GM10847 (cell line): ENCODE data around the gene ALDH1A1.

Experiments
- POLR2A ChIP-seq: IDR thresholded peaks from 2 replicates; pipeline ENCODE4 v1.6.1; 2011; ENCODE audit not compliant: insufficient read length; ENCODE audit errors: extremely low read depth

The ALDH1A1 gene

DNA sequence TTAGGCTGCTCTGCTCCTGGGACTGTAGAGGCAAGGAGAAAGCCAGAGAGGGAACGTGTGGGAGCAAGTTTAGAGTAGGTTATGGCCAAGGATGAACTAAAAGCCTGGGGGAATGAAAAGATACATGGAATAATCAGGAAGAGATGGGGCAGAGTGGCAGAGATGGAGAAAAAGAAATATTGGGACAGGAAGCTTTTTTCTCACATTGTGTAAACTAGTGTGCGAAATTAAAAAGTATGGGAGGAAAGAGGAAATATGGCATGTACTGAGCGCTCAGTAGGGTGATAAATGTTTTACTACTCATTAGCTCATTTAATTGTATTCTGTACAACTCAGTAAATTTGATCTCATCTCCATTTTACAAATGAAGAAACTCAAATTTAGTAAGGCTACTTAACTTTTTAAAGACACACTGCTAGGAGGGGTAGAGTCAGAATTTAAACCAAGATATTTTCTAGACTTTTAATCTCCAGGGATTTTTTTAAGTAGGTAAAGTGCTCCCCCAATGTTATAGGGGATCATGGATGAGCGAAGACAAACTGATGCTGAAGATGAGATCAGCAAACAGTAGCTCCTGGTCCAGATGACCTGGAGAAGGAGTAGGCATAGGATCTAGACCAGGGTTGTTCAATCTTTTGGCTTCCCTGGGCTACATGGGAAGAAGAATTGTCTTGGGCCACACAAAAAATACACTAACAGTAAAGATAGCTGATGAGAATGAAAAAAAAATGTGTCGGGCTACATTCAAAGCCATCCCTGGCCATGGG is 30.8 kb downstream of the ALDH1A1 start:
- no peak for TF ChIP-seq POLR2A

- no peak for TF ChIP-seq POLR2A
These were observed 33.5 kb downstream of the ALDH1A1 start for GRCh38 chr9:72919246-72919945.

DNA sequence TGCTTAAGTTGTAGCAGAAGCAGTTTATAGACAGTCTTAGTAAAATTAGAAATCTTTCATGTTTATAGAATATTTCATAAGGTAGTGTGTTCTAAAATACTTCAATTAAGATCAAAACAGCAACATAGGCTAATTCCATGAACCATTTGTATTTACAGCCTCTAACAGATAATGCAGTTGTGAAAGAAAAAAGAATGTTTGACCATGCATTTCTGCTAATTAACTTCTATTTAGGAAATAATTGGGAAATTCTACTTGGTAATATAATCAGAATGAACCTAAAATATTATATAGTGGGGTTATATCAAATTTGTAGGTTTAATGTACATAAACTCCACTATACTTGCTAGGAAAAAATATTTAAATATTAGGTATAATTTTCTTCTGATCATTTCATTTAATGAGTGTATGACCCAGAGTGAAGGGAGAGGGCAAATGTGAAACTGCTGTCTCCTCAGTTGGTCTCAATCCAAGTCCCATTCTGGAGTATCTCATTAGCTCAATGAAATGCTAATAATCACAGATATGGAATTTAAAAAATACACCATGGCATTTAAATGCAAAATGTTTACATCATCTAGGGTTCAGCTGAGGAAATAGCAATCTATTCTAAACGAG is 34.9 kb downstream of the ALDH1A1 start:
- TF ChIP-seq POLR2A = no peak

- TF ChIP-seq POLR2A = no peak
These were observed 37.2 kb downstream of the ALDH1A1 start for GRCh38 chr9:72915659-72916058.

DNA sequence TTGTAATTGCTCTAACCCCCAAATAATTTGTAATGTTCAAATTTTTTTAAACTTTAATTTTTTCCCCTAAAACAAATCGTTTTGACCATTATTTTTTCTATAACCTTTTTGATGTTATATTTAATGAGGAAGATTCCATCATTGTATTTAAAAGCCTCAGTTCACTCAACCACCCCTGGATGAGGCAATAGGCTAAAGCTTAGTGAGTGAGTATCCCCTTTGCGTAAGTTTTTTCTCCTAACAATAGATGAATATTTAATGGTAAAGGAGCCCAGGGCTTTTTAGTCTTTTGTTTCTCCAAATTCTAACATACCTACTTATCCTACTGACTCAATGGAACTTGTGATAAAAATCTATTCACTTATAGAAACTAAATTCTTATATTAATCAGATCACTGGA is 38.1 kb downstream of the ALDH1A1 start:
- TF ChIP-seq POLR2A = no peak

- TF ChIP-seq POLR2A = no peak
These were observed 39.4 kb downstream of the ALDH1A1 start for GRCh38 chr9:72913382-72914009.

GRCh38 chr9:72912476-72913381 is 40.1 kb downstream of the ALDH1A1 start:
- TF ChIP-seq POLR2A = no peak

DNA sequence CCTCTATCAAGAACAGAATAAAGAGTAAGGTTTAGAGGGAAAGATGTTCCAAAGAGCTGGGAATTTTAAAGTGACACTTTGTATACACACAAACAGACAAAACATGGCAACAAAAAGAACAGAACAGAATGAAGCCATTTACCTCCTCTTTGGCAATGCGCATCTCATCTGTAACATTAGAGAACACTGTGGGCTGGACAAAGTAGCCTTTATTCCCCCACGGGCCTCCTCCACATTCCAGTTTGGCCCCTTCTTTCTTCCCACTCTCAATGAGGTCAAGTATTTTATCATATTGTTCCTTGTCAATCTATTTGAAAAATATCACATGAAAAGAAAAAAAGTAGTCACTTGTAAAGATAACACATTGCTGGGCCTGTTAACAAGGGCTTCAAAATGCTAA is 41.0 kb downstream of the ALDH1A1 start:
- no peak for TF ChIP-seq POLR2A

GRCh38 chr9:72911247-72911775 is 41.5 kb downstream of the ALDH1A1 start:
- no peak for TF ChIP-seq POLR2A

GRCh38 chr9:72909428-72909827 is 43.4 kb downstream of the ALDH1A1 start:
- no peak for TF ChIP-seq POLR2A

DNA sequence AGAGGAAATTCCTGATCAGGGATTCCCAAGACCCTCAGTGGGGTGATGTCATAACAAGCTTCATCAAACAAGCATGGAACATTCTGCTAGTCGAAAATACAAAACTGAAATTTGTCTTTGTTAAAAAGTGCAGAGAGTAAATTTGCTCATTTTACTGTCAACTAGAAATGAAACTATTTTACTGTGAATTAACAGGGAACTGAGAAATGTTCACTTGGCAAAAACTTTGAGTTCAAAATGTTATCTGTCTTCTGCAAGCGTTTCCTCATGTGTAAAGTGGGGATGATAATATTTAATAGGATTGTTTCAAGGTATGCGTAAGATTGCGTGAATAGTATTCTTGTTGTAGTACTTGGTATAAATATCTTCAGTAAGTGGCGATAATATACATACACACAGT is 45.4 kb downstream of the ALDH1A1 start:
- no peak for TF ChIP-seq POLR2A

DNA sequence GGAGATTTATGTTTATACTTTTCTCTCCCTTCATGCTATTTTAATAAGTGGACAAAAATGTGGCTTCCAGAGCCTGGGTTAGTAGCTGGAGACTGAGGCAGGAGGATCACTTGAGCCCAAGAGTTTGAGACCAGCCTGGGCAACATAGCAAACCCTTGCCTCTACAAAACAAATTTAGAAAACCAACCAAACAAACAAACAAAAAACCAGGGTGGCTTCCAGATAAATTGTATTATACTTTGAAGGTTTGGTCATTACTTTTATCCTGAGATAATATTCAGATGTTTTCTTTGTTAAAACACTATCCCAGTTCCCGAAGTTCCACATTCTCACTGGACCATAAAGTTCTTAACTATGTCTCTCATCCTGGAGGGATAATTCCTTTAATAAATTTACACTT is 46.0 kb downstream of the ALDH1A1 start:
- no peak for TF ChIP-seq POLR2A

DNA sequence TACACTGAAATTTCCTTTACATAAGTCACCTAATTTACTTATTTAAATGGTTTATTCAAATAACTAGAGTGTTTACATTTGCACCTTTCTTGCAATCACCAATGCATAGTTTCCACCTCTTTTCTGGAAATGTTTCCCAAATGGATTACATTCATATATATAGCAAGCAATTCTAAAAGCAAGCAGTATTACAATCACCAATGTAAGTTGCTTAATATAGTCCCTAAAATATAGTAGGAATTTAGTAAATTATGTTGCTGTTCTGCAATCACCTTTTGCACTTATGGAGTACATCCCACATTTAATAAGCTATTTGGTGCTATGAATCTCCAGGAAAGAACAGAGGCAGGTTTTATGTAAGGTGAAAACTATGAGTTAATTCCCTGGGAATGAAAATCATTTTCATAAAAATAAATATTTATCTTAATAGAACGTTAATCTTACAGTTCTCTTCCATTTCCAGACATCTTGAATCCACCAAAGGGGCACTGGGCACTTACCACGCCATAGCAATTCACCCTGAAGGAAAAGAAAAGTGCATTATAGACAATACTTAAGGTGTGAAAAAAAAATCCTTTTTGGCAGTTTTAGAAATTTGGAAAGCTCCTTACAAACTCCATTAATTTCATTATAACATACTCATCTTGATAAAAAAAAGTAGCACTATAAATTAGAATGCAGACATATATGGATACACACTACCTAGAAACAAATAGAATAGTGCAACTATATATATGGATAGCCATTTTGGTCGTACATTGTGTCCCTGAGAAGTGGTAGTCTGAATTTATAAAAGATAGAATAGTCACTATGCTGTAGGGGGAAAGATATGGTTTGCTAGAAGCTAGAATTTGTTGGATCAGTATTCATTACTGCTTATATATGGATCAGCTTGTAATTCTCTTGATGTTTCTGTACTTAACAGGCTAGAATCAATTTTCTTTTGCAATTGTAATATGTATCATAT is 47.1 kb downstream of the ALDH1A1 start:
- TF ChIP-seq POLR2A = no peak
